Measurements from ENCODE around the gene MIA3. TPM values are rescaled to one million over a fixed set of nuclear protein-coding genes. Genes with fewer than 3 reads are reported as not detected.
"Not testable (repeated sequence)": the region's sequence is repeated elsewhere in the genome, so short reads cannot be mapped to it uniquely, and the experiment has no call there.

MIA3 gene
- total and polyA plus RNA-seq, 8 donors: 26.9 to 59.7 (median 45.7) TPM

GRCh38 chr1:222601257-222601656 lies 16.6 kb upstream of the MIA3 start:
- WGBS, 2 donors: 83 to 89% methylated on average over 3 of the region's 3 CpGs
- no peaks in the 10 kb centered on the region for H3K36me3 ChIP-seq
- H3K4me3 ChIP-seq: no peak overlapping the region
- DNase-seq: no peak
- H3K27me3 ChIP-seq: no peaks in the 10 kb centered on the region
- H3K4me1 ChIP-seq: peaks cover 0 to 6% (median 0%) of the 10 kb centered on the region in 3 donors
- ATAC-seq: no peak
- intact Hi-C loops (cut with DNase I): no loop called here
- H3K27ac ChIP-seq: no peak overlapping the region
- no peak for FAIRE-seq
- TF ChIP-seq, protein P1, sequence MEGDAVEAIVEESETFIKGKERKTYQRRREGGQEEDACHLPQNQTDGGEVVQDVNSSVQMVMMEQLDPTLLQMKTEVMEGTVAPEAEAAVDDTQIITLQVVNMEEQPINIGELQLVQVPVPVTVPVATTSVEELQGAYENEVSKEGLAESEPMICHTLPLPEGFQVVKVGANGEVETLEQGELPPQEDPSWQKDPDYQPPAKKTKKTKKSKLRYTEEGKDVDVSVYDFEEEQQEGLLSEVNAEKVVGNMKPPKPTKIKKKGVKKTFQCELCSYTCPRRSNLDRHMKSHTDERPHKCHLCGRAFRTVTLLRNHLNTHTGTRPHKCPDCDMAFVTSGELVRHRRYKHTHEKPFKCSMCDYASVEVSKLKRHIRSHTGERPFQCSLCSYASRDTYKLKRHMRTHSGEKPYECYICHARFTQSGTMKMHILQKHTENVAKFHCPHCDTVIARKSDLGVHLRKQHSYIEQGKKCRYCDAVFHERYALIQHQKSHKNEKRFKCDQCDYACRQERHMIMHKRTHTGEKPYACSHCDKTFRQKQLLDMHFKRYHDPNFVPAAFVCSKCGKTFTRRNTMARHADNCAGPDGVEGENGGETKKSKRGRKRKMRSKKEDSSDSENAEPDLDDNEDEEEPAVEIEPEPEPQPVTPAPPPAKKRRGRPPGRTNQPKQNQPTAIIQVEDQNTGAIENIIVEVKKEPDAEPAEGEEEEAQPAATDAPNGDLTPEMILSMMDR (IDR thresholded peaks at IDR 0.05): no peak
- no peaks in the 10 kb centered on the region for H3K9me3 ChIP-seq

GRCh38 chr1:222606757-222607156 lies 11.1 kb upstream of the MIA3 start:
- WGBS, 2 donors: 61 to 67% methylated on average over 1 of the region's 1 CpG
- Histone ChIP-seq H3K36me3 (no peaks in the 10 kb centered on the region), H3K4me3 (no peak overlapping the region), H3K4me1 (no peaks in the 10 kb centered on the region), H3K27ac (no peak overlapping the region), H3K9me3 (no peaks in the 10 kb centered on the region), H3K27me3 (no peaks in the 10 kb centered on the region)
- no peak for FAIRE-seq
- no peak for ATAC-seq
- no peak for DNase-seq
- intact Hi-C loops (cut with DNase I): no loop called here
- TF ChIP-seq, protein P1 (IDR thresholded peaks at IDR 0.05): no peak

DNA sequence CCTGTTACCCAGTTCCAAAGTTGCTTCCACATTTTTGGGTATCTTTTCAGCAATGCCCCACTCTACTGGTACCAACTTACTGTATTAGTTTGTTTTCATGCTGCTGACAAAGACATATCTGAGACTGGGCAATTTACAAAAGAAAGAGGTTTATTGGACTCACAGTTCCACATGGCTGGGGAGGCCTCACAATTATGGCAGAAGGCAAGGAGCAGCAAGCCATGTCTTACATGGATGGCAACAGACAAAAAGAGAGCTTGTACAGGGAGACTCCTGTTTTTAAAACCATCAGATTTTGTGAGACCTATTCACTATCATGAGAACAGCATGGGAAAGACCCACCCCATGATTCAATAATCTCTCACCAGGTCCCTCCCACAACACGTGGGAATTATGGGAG lies 8.8 kb upstream of the MIA3 start:
- H3K9me3 ChIP-seq; FAIRE-seq; ATAC-seq; H3K27me3 ChIP-seq; H3K4me3 ChIP-seq; DNase-seq; H3K27ac ChIP-seq; H3K4me1 ChIP-seq; H3K36me3 ChIP-seq; intact Hi-C loops (cut with DNase I): not testable (repeated sequence)
- 49 to 61% methylated on average over 1 of the region's 1 CpG for WGBS, 2 donors

GRCh38 chr1:222610728-222611127 lies 7.2 kb upstream of the MIA3 start:
- FAIRE-seq (no peak), DNase-seq (no peak), ATAC-seq (no peak)
- TF ChIP-seq, protein P1 (IDR thresholded peaks at IDR 0.05): no peak
- no peaks in the 10 kb centered on the region for H3K9me3 ChIP-seq
- no peaks in the 10 kb centered on the region for H3K4me1 ChIP-seq
- H3K4me3 ChIP-seq: no peak overlapping the region
- intact Hi-C loops (cut with DNase I): no loop called here
- H3K27ac ChIP-seq: no peak overlapping the region
- no peaks in the 10 kb centered on the region for H3K36me3 ChIP-seq
- 93 to 97% methylated on average over 2 of the region's 2 CpGs for WGBS, 2 donors
- no peaks in the 10 kb centered on the region for H3K27me3 ChIP-seq

GRCh38 chr1:222613627-222614026 lies 4.3 kb upstream of the MIA3 start:
- intact Hi-C loops (cut with DNase I): no loop called here
- FAIRE-seq (no peak), DNase-seq (no peak)

More at GRCh38 chr1:222613627-222614026, 4.3 kb upstream of the MIA3 start:
- TF ChIP-seq, protein P1 (IDR thresholded peaks at IDR 0.05): no peak
- Histone ChIP-seq H3K4me1 (peaks cover 0 to 6% (median 5%) of the 10 kb centered on the region in 3 donors), H3K36me3 (no peaks in the 10 kb centered on the region), H3K4me3 (no peak overlapping the region), H3K9me3 (no peaks in the 10 kb centered on the region), H3K27me3 (no peaks in the 10 kb centered on the region), H3K27ac (no peak overlapping the region)
- WGBS, 2 donors: 10 to 27% methylated on average over 1 of the region's 1 CpG
- no peak for ATAC-seq

Data from pancreas (tissue), 10 donors.